Lower lobe of right lung (tissue), 2 donors: Measurements from ENCODE around the gene SLC47A1. TPM values are rescaled to one million over a fixed set of nuclear protein-coding genes. Genes with fewer than 3 reads are reported as not detected.

Experiments used
- ATAC-seq, 2 donors: fragments of 200-7000 bp; cut with Tn5 transposase; one replicate each; pipeline ENCODE4 v1.9.1; 2020 to 2022; ENCODE audit warnings: mild to moderate bottlenecking in 2 of 2, moderate library complexity in 2 of 2
- DNase-seq: peaks from one replicate; pipeline ENCODE4 v3.0.0-alpha.2; 2020
- H3K27ac ChIP-seq: fragments of 200-600 bp; one replicate; pipeline ENCODE4 v1.8.0; 2022
- H3K27me3 ChIP-seq: fragments of 200-600 bp; one replicate; pipeline ENCODE4 v1.8.0; 2022; ENCODE audit warnings: low read depth
- H3K36me3 ChIP-seq: fragments of 200-600 bp; one replicate; pipeline ENCODE4 v1.8.0; 2022; ENCODE audit warnings: mild to moderate bottlenecking
- H3K4me1 ChIP-seq: fragments of 200-600 bp; one replicate; pipeline ENCODE4 v1.8.0; 2022
- H3K4me3 ChIP-seq: fragments of 200-600 bp; one replicate; pipeline ENCODE4 v1.8.0; 2022; ENCODE audit warnings: mild to moderate bottlenecking
- H3K9me3 ChIP-seq: fragments of 200-600 bp; one replicate; pipeline ENCODE4 v1.8.0; 2022
- intact Hi-C: fragments of 100-400 bp; cut with DNase I; formaldehyde crosslinking; loops from one replicate; pipeline ENCODE4 v1.11.0; 2022
- total RNA-seq: library from RNA; stranded (reverse); fragmentation: NEBNext Ultra II Directional; extraction: Animal tissue kit (Norgen Biotek cat#: 25700); gene quantifications from one replicate; pipeline ENCODE4 v1.2.1, GENCODE V29; 2021
- TF ChIP-seq, protein P1 (sequence below): fragments of 200-600 bp; IDR thresholded peaks from one replicate; pipeline ENCODE4 v1.8.0; 2022; ENCODE audit warnings: antibody characterized with exemption, mild to moderate bottlenecking
- donor health status: DM: no; HTN: yes; CAD: no; lungs with severe emphysema.

The SLC47A1 gene
- total RNA-seq, 1 donor from 2014 or later: 18.6 TPM

DNA sequence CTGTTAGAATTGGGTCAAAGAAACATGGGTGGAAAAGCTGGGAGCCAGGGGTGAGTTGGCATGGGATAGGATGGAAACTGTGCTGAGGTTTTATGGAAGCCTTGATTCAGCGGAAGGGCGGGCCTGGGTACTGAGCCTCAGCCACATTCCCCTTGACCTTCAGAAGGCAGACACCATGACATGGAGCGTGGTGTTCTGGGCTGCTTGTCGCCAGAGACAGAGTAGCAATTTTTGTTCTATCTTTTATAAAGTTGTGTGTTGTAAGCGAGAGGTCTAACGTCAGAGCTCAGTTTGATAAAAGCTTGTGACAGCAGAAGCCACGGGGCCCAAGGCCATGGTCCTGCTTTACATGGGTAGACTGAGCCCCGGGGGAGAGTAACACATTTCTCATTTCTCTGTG is 50.2 kb downstream of the SLC47A1 start:
- intact Hi-C loops: no loop called here

DNA sequence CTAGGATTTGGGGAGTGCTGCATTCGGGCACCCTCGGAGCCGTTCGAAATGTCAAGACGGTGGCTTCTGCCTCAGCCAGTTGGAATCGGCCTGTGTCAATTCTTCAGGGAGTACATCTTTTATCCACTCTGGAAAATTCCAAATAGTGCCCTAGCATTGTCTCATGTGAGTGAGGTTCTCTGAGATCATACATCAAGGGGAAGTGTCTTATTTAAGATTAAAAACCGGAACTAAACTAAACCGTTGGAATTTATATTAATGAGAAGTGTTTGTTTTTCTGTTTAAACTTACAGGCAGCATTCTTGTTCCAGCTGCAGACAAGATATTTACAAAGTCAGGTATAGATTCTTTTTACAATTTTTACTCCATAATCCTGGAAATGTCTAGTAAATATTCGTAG is 56.8 kb downstream of the SLC47A1 start:
- DNase-seq (no peak), ATAC-seq (no peak)
- no peak overlapping the region for H3K4me3 ChIP-seq
- H3K4me1 ChIP-seq: no peaks in the 10 kb centered on the region
- no peaks in the 10 kb centered on the region for H3K36me3 ChIP-seq
- H3K27ac ChIP-seq: no peak overlapping the region
- H3K27me3 ChIP-seq: no peaks in the 10 kb centered on the region
- intact Hi-C loops: no loop called here
- TF ChIP-seq, protein P1, sequence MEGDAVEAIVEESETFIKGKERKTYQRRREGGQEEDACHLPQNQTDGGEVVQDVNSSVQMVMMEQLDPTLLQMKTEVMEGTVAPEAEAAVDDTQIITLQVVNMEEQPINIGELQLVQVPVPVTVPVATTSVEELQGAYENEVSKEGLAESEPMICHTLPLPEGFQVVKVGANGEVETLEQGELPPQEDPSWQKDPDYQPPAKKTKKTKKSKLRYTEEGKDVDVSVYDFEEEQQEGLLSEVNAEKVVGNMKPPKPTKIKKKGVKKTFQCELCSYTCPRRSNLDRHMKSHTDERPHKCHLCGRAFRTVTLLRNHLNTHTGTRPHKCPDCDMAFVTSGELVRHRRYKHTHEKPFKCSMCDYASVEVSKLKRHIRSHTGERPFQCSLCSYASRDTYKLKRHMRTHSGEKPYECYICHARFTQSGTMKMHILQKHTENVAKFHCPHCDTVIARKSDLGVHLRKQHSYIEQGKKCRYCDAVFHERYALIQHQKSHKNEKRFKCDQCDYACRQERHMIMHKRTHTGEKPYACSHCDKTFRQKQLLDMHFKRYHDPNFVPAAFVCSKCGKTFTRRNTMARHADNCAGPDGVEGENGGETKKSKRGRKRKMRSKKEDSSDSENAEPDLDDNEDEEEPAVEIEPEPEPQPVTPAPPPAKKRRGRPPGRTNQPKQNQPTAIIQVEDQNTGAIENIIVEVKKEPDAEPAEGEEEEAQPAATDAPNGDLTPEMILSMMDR: no peak
- H3K9me3 ChIP-seq: no peaks in the 10 kb centered on the region

More for the DNA sequence above, 50.2 kb downstream of the SLC47A1 start:
- TF ChIP-seq, protein P1: no peak
- Histone ChIP-seq H3K4me1 (no peaks in the 10 kb centered on the region), H3K4me3 (no peak overlapping the region), H3K27me3 (peaks cover 29% of the 10 kb centered on the region), H3K27ac (no peak overlapping the region), H3K36me3 (no peaks in the 10 kb centered on the region), H3K9me3 (no peaks in the 10 kb centered on the region)
- DNase-seq: no peak
- no peak for ATAC-seq

DNA sequence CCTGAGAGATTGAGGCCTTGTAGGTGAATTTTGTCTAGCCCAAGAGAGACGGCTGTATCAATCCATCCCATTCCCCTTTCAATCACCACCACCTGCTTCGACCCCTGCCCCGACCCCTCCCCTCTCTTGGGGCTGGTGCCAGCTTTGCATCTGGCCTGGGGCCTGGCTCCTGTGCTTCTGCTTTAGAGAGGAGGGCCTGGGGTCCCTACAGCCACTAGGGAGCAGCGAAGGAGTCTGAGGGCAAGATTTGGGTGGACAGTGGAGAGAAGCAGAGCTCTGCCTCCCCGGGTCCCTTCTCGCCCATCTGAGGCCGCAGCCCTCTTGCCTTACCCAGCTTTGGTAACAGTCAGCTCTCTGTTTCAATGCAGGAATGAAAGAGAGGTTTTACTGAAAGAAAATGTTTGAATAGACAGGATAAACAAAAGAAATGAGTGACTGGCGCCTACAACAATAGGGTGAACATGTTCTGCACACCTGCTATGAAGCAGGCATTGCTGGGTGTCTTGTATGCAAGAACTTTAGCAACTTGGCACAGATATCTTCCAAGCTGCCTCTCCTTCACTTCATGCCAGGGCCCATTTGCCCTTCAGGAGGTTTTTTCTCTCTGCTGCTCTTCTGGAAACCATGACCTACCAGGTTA is 57.4 kb downstream of the SLC47A1 start:
- intact Hi-C loops: no loop called here
- ATAC-seq (no peak), DNase-seq (no peak)
- TF ChIP-seq, protein P1: no peak
- no peak overlapping the region for H3K4me3 ChIP-seq
- no peaks in the 10 kb centered on the region for H3K27me3 ChIP-seq
- no peaks in the 10 kb centered on the region for H3K4me1 ChIP-seq
- H3K9me3 ChIP-seq: no peaks in the 10 kb centered on the region
- no peak overlapping the region for H3K27ac ChIP-seq
- no peaks in the 10 kb centered on the region for H3K36me3 ChIP-seq

DNA sequence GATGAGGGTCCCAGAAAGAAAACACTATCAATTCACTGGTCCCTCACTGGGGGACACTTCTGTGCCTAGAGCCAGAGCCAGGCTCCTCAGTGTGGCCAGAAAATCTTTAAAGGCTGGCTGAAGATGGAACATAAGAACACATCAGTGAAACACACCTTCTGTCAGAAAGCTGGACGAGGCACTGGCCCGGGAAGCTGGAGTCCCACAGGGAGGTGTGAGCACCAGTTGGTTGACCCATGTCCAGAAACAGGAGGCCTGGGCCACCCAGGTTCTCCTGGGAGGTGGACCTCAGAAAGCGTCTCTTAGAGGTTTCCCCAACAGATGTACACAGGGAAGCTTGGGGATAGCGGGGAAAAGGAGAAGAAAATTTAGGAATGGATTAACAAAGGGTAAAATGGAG is 58.7 kb downstream of the SLC47A1 start:
- DNase-seq: no peak
- Histone ChIP-seq H3K27me3 (no peaks in the 10 kb centered on the region), H3K4me3 (no peak overlapping the region), H3K27ac (no peak overlapping the region), H3K4me1 (no peaks in the 10 kb centered on the region), H3K9me3 (no peaks in the 10 kb centered on the region), H3K36me3 (no peaks in the 10 kb centered on the region)
- ATAC-seq: no peak
- TF ChIP-seq, protein P1: no peak
- intact Hi-C loops: no loop called here

DNA sequence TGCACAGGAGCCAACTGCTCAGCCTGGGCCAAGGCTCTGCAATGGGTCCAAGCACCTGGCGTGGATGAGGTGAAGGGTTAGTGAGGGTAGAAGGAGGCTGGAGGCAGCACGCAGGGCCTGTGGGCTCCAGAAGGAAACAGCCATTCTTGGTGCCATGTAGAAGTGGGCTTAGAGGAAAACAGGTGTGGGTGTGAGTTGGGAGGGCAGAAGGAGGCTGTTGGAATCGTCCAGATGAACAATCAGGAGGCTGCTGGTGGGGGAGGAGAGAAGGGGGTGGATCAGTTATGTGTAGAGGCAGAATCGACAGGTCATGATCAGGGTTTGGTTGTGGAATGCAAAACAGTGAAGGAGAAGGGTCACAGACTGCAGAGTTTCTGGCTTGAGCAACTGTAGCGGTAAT is 63.2 kb downstream of the SLC47A1 start:
- Histone ChIP-seq H3K36me3 (no peaks in the 10 kb centered on the region), H3K9me3 (no peaks in the 10 kb centered on the region), H3K27ac (no peak overlapping the region), H3K4me1 (no peaks in the 10 kb centered on the region), H3K4me3 (no peak overlapping the region), H3K27me3 (no peaks in the 10 kb centered on the region)
- intact Hi-C loops: no loop called here
- DNase-seq (no peak), ATAC-seq (no peak)
- TF ChIP-seq, protein P1: no peak
